Heart right ventricle (tissue), 16 donors: ENCODE results near the gene PMVK. TPM values are rescaled to one million over a fixed set of nuclear protein-coding genes. Genes with fewer than 3 reads are reported as not detected.

Experiments
- ATAC-seq, 8 donors: fragments of 200-7000 bp; cut with Tn5 transposase; one replicate each; pipeline ENCODE4 v1.9.1; 2020; ENCODE audit warnings: mild to moderate bottlenecking in 8 of 8, moderate library complexity in 8 of 8, moderate number of reproducible peaks in 1 of 8
- DNase-seq, 2 donors: peaks; one replicate each; pipeline ENCODE4 v3.0.0-alpha.2; 2020
- H3K27ac ChIP-seq, 10 donors: fragments of 200-600 bp; sonication (generic) in 2 of 10; one replicate each; pipeline versions ENCODE4 v1.5.0 to v1.8.0; 2020 to 2022; ENCODE audit warnings: mild to moderate bottlenecking in 3 of 10
- H3K27me3 ChIP-seq, 7 donors: fragments of 200-600 bp; one replicate each; pipeline ENCODE4 v1.8.0; 2021 to 2022; ENCODE audit warnings: mild to moderate bottlenecking in 2 of 7
- H3K36me3 ChIP-seq, 9 donors: fragments of 200-600 bp; sonication (generic) in 1 of 9; one replicate each; pipeline versions ENCODE4 v1.5.0 to v1.8.0; 2020 to 2022; ENCODE audit warnings: mild to moderate bottlenecking in 2 of 9
- H3K4me1 ChIP-seq, 9 donors: fragments of 200-600 bp; sonication (generic) in 1 of 9; one replicate each; pipeline versions ENCODE4 v1.5.0 to v1.8.0; 2020 to 2022; ENCODE audit warnings: mild to moderate bottlenecking in 4 of 9
- H3K4me3 ChIP-seq, 10 donors: fragments of 200-600 bp; sonication (generic) in 2 of 10; one replicate each; pipeline versions ENCODE4 v1.5.0 to v1.8.0; 2020 to 2022; ENCODE audit warnings: mild to moderate bottlenecking in 7 of 10, moderate library complexity in 2 of 10
- H3K9me3 ChIP-seq, 11 donors: fragments of 200-600 bp in 10 of 11; sonication (generic) in 2 of 11; one replicate each; pipeline versions ENCODE4 v1.5.0 to v1.8.0; 2013 to 2022; ENCODE audit warnings: mild to moderate bottlenecking in 2 of 11, control low read depth in 1 of 11, moderate library complexity in 1 of 11
- WGBS, 2 donors: extraction: QIAGEN DNeasy Blood & Tissue Kit; methylation state at CpG; one replicate each; pipeline ENCODE4 v1.1.7; 2013; ENCODE audit warnings: inconsistent platforms in 1 of 2; 5-methylcytosine and 5-hydroxymethylcytosine counted together
- intact Hi-C, 10 donors: fragments of 100-400 bp; cut with DNase I; formaldehyde crosslinking; loops; one replicate each; pipeline versions ENCODE4 v1.11.1 to v1.14.2; 2022
- polyA plus RNA-seq, 2 donors: library from polyadenylated mRNA; stranded (reverse); fragments of 200-250 nt; gene quantifications; one replicate each; pipeline ENCODE4 v1.2.3, GENCODE V29; 2013
- total RNA-seq, 10 donors: library from RNA; stranded (reverse); fragmentation: NEBNext Ultra II Directional in 3 of 10; extraction: Animal tissue kit (Norgen Biotek cat#: 25700) in 3 of 10; gene quantifications; one replicate each; pipeline versions ENCODE4 v1.2.1 to v1.2.4, GENCODE V29; 2021 to 2023
- TF ChIP-seq, protein P1 (sequence below), 9 donors: fragments of 200-600 bp; sonication (generic) in 2 of 9; IDR thresholded peaks; one replicate each; pipeline versions ENCODE4 v1.5.0 to v1.8.0; 2021 to 2022; ENCODE audit warnings: antibody characterized with exemption in 9 of 9, mild to moderate bottlenecking in 5 of 9, moderate library complexity in 1 of 9
- donor health status: Arrhythmogenic right ventricular cardiomyopathy.
- donor health status: ischemic (EF 13 %, LVEDD 7.1; RV severe dilation, severe dysfunction).
- donor health status: healthy with polysubstance abuse.
- donor health status: DM: no; HTN: yes; CAD: no.
- donor health status: DM: no; HTN: no; CAD: no.
- donor health status: ischemic (EF 25% LVEDD 6.9; RV normal size, moderate dysfunction).
- donor health status: ischemic (EF 25% LVEDD 5.7; RV mildly dilated, moderate dysfunction).
- donor health status: healthy.
- donor health status: DM: yes; HTN: yes; CAD: no.
- donor health status: Ischemic cardiomyopathy.
- donor health status: ischemic (EF 35%, LVEDD 5.7; RV mildly dilated, moderate dysfunction).
- donor health status: nonischemic (EF 11% LVEDD 7.7; RV severe dilation, severe dysfunction).
- donor health status: DM: yes; HTN: yes; CAD: no.
- donor health status: PGD.
- donor health status: ischemic (EF 29% LVEDD 5.4; RV normal size, mild dysfunction).
- donor health status: nonischemic (EF 23%, LVEDD 6.1; RV moderate dilation, normal function).

The PMVK gene
- total and polyA plus RNA-seq, 12 donors, result 29.9 to 66.4 (median 40.5) TPM

DNA sequence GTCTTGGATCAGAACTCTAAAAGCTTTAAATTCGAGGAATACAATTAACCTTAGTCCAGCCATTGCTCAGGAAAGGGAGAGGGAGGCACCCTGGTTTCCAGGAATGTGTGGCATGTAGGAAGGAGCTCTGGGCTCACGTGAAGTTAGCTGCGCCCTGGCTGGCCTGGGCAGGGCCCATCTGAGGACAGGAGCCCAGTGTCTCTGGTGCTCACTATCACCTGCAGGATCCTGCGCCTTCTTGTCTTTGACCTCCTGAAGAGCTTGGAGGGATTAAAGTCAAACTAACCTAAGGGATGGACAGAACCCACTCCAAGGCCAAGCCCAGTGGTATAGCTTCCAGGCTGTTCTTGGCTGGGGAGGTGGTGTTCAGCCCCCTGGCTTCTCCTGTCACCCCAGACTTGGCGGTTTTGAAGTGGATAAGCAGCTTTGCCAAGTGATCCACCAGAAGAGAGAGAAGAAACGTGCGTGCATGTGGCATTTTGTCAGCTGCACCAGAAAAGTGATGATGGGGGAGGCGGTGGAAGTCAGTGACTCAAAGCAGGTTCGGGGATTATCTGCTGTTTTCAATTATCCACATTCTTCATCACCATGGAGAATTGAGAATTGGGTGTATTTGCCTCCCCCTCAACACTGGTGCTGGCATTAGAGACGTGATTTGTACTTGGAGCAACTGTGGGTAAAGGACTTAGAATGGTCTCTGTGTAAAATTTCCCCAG lies 54.5 kb downstream of the PMVK start:
- intact Hi-C loops, result loop anchor here in 3 of 10 donors (5.0 to 10.0 kb wide), 3 partner anchors 215 to 427 kb away; no protein-coding TSS in a partner anchor
- Histone ChIP-seq H3K4me1 (peaks cover 2 to 29% (median 14%) of the 10 kb centered on the region in 9 donors), H3K27me3 (no peaks in the 10 kb centered on the region), H3K36me3 (no peaks in the 10 kb centered on the region), H3K4me3 (no peak overlapping the region), H3K27ac (no peak overlapping the region), H3K9me3 (no peaks in the 10 kb centered on the region)
- ATAC-seq (no peak), DNase-seq (no peak)
- TF ChIP-seq, protein P1, sequence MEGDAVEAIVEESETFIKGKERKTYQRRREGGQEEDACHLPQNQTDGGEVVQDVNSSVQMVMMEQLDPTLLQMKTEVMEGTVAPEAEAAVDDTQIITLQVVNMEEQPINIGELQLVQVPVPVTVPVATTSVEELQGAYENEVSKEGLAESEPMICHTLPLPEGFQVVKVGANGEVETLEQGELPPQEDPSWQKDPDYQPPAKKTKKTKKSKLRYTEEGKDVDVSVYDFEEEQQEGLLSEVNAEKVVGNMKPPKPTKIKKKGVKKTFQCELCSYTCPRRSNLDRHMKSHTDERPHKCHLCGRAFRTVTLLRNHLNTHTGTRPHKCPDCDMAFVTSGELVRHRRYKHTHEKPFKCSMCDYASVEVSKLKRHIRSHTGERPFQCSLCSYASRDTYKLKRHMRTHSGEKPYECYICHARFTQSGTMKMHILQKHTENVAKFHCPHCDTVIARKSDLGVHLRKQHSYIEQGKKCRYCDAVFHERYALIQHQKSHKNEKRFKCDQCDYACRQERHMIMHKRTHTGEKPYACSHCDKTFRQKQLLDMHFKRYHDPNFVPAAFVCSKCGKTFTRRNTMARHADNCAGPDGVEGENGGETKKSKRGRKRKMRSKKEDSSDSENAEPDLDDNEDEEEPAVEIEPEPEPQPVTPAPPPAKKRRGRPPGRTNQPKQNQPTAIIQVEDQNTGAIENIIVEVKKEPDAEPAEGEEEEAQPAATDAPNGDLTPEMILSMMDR (IDR thresholded peaks at IDR 0.05), result no peak
- WGBS, 2 donors, result 73 to 80% methylated on average over 10 of the region's 10 CpGs

DNA sequence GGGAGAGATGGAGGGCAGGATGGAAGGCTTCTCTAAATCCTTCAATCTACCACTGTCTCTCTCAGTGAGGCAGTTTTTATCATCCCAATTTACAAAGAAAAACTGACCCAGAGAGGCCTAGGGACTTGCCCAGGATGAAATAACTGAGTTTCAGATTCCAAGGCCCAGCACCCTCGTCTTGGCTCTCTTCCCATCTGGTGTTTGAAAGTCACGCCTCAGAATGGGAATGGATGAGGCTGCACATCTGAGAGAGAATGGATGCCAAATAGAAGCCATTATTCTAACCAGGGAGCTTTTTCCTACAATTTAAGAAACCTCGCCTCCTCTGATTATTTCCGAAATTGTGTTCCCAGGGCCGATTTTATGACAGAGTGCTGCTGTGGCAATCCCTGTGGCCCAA lies 55.8 kb downstream of the PMVK start:
- TF ChIP-seq, protein P1 (IDR thresholded peaks at IDR 0.05), result no peak
- Histone ChIP-seq H3K9me3 (no peaks in the 10 kb centered on the region), H3K27ac (no peak overlapping the region), H3K36me3 (no peaks in the 10 kb centered on the region), H3K27me3 (no peaks in the 10 kb centered on the region), H3K4me1 (peaks cover 2 to 25% (median 14%) of the 10 kb centered on the region in 9 donors), H3K4me3 (no peak overlapping the region)
- ATAC-seq (no peak), DNase-seq (no peak)
- WGBS, 2 donors, result 65 to 78% methylated on average over 5 of the region's 5 CpGs
- intact Hi-C loops, result loop anchor here in 3 of 10 donors (5.0 to 10.0 kb wide), 3 partner anchors 213 to 426 kb away; no protein-coding TSS in a partner anchor

GRCh38 chr1:154879038-154879421 lies 57.5 kb downstream of the PMVK start:
- H3K9me3 ChIP-seq, result no peaks in the 10 kb centered on the region
- no peak overlapping the region for H3K4me3 ChIP-seq
- DNase-seq (no peak), ATAC-seq (no peak)
- H3K27me3 ChIP-seq, result no peaks in the 10 kb centered on the region
- intact Hi-C loops, result loop anchor here (2.0 to 10.0 kb wide), 14 partner anchors 52 to 402 kb away; partner anchors contain the start of genes UBE2Q1 (in 5 of the 10) and CHRNB2 (in 1 of the 10)
- H3K27ac ChIP-seq, result no peak overlapping the region
- H3K36me3 ChIP-seq, result no peaks in the 10 kb centered on the region
- 75 to 79% methylated on average over 16 of the region's 16 CpGs for WGBS, 2 donors
- peaks cover 0 to 12% (median 5%) of the 10 kb centered on the region in 9 donors for H3K4me1 ChIP-seq
- TF ChIP-seq, protein P1 (IDR thresholded peaks at IDR 0.05), result no peak

- ATAC-seq, result peak; percentile 92 to 97 (median 96)
These were observed 58.0 kb downstream of the PMVK start for GRCh38 chr1:154878371-154879037.

More at GRCh38 chr1:154878371-154879037, 58.0 kb downstream of the PMVK start:
- H3K9me3 ChIP-seq, result no peaks in the 10 kb centered on the region
- no peaks in the 10 kb centered on the region for H3K27me3 ChIP-seq
- no peak overlapping the region for H3K27ac ChIP-seq
- intact Hi-C loops, result loop anchor here (1.0 to 10.0 kb wide), 15 partner anchors 51 to 401 kb away; partner anchors contain the start of genes UBE2Q1 (in 5 of the 10) and CHRNB2 (in 1 of the 10)
- H3K4me1 ChIP-seq, result peaks cover 0 to 7% (median 3%) of the 10 kb centered on the region in 9 donors
- WGBS, 2 donors, result 25 to 26% methylated on average over 20 of the region's 20 CpGs
- peak; percentile 80 to 81 for DNase-seq
- no peaks in the 10 kb centered on the region for H3K36me3 ChIP-seq
- H3K4me3 ChIP-seq, result no peak overlapping the region
- TF ChIP-seq, protein P1 (IDR thresholded peaks at IDR 0.05), result peak; percentile 82 to 92 (median 90)
